Upper lobe of right lung (tissue), 1 donor: Measurements from ENCODE around the gene STRADB. TPM values are rescaled to one million over a fixed set of nuclear protein-coding genes. Genes with fewer than 3 reads are reported as not detected.

Experiments
- ATAC-seq: fragments of 200-7000 bp; cut with Tn5 transposase; one replicate; pipeline ENCODE4 v1.9.1; 2020; ENCODE audit warnings: mild to moderate bottlenecking, moderate library complexity
- DNase-seq: peaks from one replicate; pipeline ENCODE4 v3.0.0-alpha.2; 2020
- H3K27ac ChIP-seq: fragments of 200-600 bp; one replicate; pipeline ENCODE4 v1.8.0; 2022
- H3K27me3 ChIP-seq: fragments of 200-600 bp; one replicate; pipeline ENCODE4 v1.8.0; 2022; ENCODE audit warnings: mild to moderate bottlenecking
- H3K36me3 ChIP-seq: fragments of 200-600 bp; one replicate; pipeline ENCODE4 v1.8.0; 2022
- H3K4me1 ChIP-seq: fragments of 200-600 bp; one replicate; pipeline ENCODE4 v1.8.0; 2022
- H3K4me3 ChIP-seq: fragments of 200-600 bp; one replicate; pipeline ENCODE4 v1.8.0; 2022; ENCODE audit warnings: mild to moderate bottlenecking
- H3K9me3 ChIP-seq: fragments of 200-600 bp; one replicate; pipeline ENCODE4 v1.8.0; 2022
- CTCF ChIP-seq: fragments of 200-600 bp; IDR thresholded peaks from one replicate; pipeline ENCODE4 v1.8.0; 2022; ENCODE audit warnings: antibody characterized with exemption
- intact Hi-C: fragments of 100-400 bp; cut with DNase I; formaldehyde crosslinking; loops from one replicate; pipeline ENCODE4 v1.11.0; 2022
- total RNA-seq: library from RNA; stranded (reverse); fragmentation: NEBNext Ultra II Directional; extraction: Animal tissue kit (Norgen Biotek cat#: 25700); gene quantifications from one replicate; pipeline ENCODE4 v1.2.1, GENCODE V29; 2021
- donor health status: DM: no; HTN: yes; CAD: no; lungs with severe emphysema.

STRADB gene
- total RNA-seq, 1 donor from 2014 or later = 18.9 TPM

GRCh38 chr2:201466050-201466675, 14.6 kb downstream of the STRADB start:
- no peak for ATAC-seq

GRCh38 chr2:201467666-201468065, 16.1 kb downstream of the STRADB start:
- Histone ChIP-seq H3K4me1 (peaks cover 6% of the 10 kb centered on the region), H3K27me3 (no peaks in the 10 kb centered on the region), H3K4me3 (no peak overlapping the region), H3K27ac (no peak overlapping the region), H3K36me3 (peaks cover 55% of the 10 kb centered on the region), H3K9me3 (no peaks in the 10 kb centered on the region)
- ATAC-seq = no peak
- no peak for TF ChIP-seq CTCF
- no peak for DNase-seq
- intact Hi-C loops = no loop called here

More at GRCh38 chr2:201466050-201466675, 14.6 kb downstream of the STRADB start:
- no peaks in the 10 kb centered on the region for H3K9me3 ChIP-seq
- no peak for TF ChIP-seq CTCF
- peaks cover 47% of the 10 kb centered on the region for H3K36me3 ChIP-seq
- peaks cover 6% of the 10 kb centered on the region for H3K4me1 ChIP-seq
- intact Hi-C loops = no loop called here
- no peaks in the 10 kb centered on the region for H3K27me3 ChIP-seq
- no peak for DNase-seq
- no peak overlapping the region for H3K4me3 ChIP-seq
- no peak overlapping the region for H3K27ac ChIP-seq

- DNase-seq = no peak
- intact Hi-C loops = no loop called here
- H3K36me3 ChIP-seq = peaks cover 78% of the 10 kb centered on the region
- H3K4me1 ChIP-seq = no peaks in the 10 kb centered on the region
- H3K27me3 ChIP-seq = no peaks in the 10 kb centered on the region
- H3K4me3 ChIP-seq = no peak overlapping the region
- H3K27ac ChIP-seq = no peak overlapping the region
- no peak for ATAC-seq
- H3K9me3 ChIP-seq = no peaks in the 10 kb centered on the region
- TF ChIP-seq CTCF = no peak
Observed at GRCh38 chr2:201470821-201471731, 19.5 kb downstream of the STRADB start.

- TF ChIP-seq CTCF = no peak
- H3K4me3 ChIP-seq = no peak overlapping the region
- no peak for ATAC-seq
- no peak for DNase-seq
- H3K9me3 ChIP-seq = no peaks in the 10 kb centered on the region
- intact Hi-C loops = no loop called here
- H3K27me3 ChIP-seq = no peaks in the 10 kb centered on the region
- H3K4me1 ChIP-seq = no peaks in the 10 kb centered on the region
- peaks cover 78% of the 10 kb centered on the region for H3K36me3 ChIP-seq
- no peak overlapping the region for H3K27ac ChIP-seq
Observed at GRCh38 chr2:201471732-201472393, 20.3 kb downstream of the STRADB start.

- Histone ChIP-seq H3K4me1 (no peaks in the 10 kb centered on the region), H3K27ac (no peak overlapping the region), H3K27me3 (no peaks in the 10 kb centered on the region), H3K4me3 (no peak overlapping the region), H3K9me3 (no peaks in the 10 kb centered on the region), H3K36me3 (peaks cover 77% of the 10 kb centered on the region)
- no peak for TF ChIP-seq CTCF
- intact Hi-C loops = no loop called here
- ATAC-seq = no peak
- no peak for DNase-seq
Observed at GRCh38 chr2:201472411-201472810, 20.9 kb downstream of the STRADB start.
